ENCODE results near the gene KDSR.

The KDSR gene

DNA sequence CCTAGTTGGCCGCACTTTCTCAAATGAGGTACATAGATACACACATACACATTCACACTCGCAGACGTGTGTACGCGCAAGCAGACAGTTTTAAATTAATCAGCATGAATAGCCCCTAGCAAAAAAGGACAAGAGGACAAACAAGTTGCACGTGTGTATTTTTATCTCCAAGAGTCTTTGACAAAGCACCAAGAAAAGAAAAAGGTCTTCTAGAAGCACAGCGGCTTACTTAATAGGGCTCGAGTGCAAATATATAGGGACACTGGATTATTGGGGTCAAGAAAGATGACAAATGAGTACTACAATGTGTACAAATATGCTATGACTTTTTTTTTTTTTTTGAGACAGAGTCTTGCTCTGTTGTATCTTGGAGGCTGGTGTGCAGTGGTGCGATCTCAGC, 45.7 kb downstream of the KDSR start:
- no peak for DNase-seq (ENCODE audit: low read depth)

DNA sequence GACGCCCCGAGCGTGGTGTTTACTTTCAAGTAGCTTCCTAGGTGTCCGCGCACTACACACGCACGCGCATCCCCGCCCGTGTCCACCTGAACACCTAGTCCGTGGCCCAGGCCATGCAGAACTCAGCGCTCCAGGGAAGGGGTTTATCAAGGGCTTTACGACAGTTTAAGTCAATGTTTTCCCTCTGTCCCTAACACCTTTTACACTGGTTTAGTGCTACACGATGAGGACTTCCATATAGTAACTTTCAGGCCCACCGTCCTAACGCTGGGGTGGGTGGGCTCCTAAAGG, 46.1 kb downstream of the KDSR start:
- DNase-seq (ENCODE audit: low read depth), result no peak

DNA sequence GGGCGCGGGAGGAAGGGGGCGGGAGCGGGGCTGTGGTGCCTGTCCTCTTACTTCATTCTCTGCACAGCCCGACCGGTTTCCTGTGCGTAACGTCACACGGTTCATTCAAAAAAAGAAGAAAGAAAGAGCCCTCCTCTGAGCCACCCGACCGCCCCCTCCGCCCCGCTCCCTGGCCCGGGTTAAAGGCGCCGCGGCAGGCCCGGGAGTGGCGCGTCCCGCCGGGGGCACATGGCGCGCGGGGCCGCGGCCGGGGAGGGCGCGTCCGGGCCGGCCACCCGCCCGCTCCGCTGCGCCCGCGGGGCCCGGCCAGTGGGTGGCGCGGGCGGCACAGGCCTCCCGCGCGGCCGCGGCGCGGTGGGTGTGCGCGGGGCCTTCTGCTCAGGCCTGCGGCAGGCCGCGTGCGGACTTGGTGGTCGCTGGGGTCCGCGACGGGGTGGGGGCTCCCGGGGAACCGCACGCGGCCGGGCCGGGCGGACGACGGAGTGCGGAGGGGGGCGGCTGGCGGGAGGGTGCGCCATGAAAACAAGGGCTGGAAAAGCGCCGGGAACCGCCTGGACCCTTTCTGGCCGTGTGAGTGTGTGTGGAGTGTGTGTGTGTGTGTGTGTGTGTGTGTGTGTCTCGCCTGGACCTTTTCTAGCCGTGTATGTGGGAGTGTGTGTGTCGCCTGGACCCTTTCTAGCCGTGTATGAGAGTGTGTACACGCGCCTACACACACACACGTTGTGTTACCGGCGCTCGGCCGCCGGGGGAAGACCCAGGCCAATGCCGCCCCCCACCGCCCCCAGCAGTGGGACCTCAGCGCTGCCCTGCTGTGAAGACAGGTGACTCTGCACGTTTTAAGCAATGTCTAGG, 46.7 kb downstream of the KDSR start:
- no peak for DNase-seq (ENCODE audit: low read depth)

DNA sequence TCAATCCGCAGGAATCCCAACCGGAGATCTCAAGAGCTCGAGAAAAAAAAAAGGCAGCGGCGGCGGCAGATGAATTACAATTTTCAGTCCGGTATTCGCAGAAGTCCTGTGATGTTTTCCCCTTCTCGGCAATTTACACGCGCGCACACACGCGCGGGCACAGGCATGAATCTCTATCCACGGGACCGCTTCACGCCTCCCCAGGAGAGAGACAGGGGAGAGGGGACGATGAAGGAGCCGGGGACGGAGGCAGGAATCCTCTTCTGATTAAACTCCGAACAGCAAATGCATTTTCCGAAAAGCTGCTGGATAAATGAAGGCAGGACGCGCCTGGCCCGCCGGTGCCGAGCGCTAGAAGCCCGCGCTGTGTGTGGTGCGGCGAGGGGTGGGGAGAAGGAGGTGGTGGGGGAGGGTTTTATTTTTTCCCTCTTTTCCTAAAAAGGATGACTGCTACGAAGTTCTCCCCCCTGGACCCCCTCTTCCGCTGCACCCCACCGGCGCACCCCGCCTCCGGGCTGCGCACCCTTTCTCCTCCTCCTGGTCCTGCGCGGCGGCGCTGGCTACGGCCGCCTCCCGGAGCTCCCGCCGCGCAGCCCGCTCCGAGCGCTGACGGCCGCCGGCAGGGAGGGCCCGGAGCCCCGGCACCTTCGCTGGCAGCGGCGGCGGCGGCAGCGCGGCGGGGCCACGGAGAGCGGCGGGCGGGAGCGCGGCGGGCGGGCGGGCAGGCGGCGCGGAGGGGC, 47.5 kb downstream of the KDSR start, which contains the start of gene BCL2:
BCL2 (minus strand) TSS at position 387 of the 740 bp plus-strand sequence.
- DNase-seq (ENCODE audit: low read depth), result no peak

DNA sequence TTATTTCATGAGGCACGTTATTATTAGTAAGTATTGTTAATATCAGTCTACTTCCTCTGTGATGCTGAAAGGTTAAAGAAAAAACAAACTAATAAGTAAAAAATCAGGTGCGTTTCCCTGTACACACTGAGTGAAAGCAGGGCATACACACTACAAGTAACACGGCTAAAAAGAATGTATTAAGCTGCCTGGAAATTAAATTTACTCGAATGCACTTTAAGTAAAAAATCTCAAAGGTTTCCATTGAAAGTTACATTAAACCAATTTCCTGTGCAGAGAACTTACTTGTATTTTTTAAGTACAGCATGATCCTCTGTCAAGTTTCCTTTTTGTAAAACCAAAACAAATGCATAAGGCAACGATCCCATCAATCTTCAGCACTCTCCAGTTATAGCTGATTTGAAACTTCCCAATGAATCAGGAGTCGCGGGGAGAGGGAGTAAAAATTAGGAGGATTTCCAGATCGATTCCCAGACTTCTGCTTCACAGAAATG, 48.1 kb downstream of the KDSR start:
- no peak for DNase-seq (ENCODE audit: low read depth)

DNA sequence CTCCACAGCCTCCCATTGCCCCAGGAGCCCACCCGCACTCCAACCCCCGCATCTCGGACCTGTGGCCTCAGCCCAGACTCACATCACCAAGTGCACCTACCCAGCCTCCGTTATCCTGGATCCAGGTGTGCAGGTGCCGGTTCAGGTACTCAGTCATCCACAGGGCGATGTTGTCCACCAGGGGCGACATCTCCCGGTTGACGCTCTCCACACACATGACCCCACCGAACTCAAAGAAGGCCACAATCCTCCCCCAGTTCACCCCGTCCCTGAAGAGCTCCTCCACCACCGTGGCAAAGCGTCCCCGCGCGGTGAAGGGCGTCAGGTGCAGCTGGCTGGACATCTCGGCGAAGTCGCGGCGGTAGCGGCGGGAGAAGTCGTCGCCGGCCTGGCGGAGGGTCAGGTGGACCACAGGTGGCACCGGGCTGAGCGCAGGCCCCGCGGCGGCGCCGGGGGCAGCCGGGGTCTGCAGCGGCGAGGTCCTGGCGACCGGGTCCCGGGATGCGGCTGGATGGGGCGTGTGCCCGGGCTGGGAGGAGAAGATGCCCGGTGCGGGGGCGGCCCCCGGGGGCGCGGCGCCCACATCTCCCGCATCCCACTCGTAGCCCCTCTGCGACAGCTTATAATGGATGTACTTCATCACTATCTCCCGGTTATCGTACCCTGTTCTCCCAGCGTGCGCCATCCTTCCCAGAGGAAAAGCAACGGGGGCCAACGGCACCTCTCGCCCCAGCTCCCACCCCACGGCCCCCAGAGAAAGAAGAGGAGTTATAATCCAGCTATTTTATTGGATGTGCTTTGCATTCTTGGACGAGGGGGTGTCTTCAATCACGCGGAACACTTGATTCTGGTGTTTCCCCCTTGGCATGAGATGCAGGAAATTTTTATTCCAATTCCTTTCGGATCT, 48.8 kb downstream of the KDSR start:
- DNase-seq (ENCODE audit: low read depth), result no peak

DNA sequence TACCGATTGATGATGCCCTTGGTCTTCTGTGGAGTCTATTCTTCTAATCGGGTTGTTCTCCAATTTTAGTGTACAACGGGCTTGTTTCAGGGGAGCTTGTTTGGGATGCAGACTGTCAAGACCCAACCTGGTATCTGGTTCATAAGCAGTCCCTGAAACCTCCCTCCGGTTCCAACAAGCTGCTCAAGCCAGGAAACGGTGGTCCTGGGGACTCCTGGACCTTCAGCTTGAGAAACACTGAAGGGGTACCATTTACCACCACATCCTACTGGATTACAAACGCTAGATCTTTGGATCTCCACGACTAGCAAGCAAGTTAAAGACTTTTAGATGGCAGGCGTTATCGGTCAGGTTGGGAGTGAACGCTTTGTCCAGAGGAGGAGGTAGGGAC, 49.5 kb downstream of the KDSR start:
- no peak for DNase-seq (ENCODE audit: low read depth)

DNA sequence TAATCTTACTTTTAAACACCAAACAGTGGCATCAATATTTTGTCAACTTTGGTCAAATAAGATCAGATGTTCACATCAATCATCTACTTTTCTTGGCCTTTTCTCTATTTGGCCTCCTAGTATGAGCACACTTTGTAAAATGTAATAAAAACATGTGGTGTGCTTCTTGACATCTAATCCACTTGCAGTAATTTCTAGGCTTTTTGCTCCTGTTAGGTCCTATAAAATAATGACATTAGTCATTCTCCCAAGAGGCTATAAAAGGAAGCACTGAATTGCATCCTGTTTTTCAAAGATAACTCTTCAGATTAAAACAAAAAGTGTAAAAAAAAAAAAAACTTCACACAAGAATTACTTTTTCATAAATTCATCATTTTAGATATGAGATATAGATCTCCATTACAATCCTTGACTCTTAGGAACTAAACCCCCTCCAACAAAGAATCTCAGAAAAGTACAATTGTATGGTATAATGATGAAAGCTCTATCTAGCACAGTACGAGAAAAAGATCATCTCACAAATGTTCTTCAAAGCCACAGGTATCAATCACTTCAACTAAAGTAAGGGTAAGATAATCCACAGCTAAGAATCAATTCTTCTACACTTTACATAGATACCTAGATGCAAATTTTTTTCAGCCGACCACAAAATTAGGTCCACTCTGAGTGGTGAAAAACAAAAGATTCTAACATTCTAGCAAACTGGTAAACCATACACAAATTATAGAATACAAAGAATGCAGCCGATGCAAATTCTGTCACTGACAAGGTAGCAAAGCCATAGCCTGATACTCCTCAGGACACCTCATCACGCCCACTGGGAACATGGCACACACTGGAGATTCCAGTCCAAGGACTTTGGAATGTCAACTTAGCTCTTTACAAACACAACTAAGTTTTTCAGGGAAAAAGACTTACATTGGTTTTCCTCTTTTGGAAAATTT, 50.1 kb downstream of the KDSR start:
- no peak for DNase-seq (ENCODE audit: low read depth)

DNA sequence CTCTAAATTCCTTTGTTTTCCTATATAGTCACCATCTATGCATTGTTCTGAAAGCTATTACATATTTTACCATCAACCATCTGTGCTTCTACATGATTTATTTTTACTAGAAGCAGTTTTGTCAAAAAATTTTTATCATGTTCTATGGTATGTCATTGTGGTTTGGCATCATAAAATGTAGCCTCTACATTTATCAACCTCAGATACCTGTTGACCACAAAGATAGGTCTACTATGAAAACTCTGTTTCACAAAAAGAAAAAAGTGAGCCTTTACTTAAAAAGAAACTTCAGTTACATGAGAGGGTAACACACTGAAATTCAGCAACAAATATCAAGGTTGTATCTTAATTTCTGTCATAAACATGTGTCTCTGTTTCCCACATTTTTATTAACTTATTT, 51.1 kb downstream of the KDSR start:
- no peak for DNase-seq (ENCODE audit: low read depth)

DNA sequence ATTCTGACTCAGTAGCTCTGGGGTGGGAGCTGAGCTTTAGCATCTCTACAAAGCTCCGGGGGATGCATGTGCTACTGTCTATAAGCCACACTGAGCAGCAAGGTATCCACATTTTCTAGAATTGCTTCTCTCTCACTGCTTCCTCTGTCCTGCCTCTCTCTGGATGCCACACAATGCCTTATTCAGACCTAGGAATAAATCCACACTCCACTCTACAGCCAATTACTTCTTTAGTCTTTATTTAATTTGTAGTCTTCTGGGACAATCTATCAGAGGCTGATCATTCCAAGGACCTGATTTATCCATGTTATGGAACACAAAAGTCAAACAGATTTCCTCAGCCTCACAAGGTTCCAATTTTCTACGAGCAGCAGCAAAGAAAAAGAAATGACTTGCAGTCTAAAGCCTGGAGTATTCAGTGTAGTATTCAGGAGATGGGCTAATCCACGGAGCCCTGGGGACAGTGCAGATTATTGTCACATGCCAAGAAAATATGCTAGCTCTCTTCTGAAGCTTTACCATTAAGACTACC, 51.8 kb downstream of the KDSR start:
- no peak for DNase-seq (ENCODE audit: low read depth)

DNA sequence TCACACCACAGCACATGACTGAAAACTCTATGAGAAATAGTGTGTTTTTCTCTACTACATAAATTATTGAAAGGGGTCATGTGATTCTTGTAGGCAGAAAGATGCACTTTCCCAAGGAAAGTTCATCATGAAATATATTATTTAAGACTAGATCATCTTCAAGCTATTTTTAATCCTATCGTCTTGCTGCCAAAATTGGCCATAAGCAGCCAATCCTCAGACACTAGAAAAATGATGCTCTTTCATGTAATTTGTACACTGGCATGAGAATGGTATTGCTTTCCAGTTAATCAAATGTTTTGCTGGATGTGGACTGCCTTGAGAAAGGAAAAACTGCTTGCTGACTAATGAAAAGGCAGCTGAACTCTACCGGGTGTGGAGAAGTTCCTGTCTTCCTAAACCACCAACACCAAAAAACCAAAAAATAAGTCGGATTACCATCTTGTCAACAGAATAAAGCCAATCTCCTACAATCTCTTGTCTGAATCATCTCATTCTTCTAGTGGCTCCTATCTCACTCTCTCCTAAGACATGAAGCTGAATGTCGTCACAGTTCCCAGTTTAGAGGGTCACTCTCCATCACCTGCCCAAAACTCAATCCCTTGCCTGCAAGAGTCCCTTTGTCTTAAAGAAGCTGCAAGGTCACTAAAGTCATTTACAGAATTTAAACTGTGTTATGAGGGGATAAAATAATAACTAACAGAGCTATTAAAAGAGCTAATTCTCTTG, 52.8 kb downstream of the KDSR start:
- DNase-seq (ENCODE audit: low read depth), result no peak

DNA sequence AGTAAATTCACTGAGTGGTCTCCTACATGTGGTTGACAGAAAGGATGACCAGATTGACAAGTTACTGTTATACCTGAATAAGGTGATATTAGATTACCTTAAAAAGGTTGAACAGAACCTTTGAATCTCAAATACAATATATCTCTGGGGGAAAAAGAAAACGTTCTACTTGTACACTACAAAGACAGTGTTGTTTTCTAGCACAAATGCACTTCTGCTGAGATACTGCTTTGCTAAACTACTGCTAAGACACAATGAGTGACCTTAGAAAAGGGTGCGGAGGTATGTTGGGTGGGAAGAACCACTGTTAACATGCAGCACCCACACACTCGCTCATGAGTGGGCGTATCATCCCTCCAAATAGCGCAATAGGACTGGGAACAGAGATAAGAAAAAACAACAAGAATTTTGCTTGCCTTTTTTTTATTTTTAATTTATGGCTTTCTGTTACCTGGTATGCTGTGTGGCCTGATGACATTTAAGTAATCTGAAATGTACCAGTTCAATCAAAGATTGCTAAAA, 53.5 kb downstream of the KDSR start:
- DNase-seq (ENCODE audit: low read depth), result no peak

DNA sequence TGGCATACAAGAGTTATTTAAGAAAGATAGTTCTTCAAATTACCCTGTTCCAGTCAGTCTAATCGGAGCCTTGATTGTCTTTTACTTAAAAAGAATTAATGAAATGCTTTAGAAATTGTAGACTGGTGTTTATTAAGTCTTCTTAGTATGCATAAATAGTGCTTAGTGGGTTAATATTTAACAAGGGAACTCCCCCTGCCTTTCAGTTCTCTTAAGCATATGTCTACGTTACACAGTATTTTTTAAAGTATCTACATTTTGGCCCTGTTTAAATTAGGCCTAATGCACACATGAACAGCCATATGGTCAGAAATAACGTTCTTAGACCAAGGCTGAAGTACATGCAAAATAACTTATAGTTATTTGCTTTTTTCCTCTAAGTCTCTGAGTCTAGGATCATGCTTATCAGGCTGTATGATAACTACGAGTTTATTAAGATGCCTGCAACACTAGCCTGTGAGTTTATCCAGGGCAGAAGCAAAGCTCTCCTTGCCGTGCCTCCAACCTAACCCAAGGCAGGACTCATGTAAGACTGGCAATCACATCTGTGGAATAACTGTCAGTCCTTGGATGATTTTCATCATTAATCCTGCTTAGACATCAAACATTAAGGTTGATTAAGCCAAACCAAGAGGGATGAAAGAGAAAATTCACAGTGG, 54.1 kb downstream of the KDSR start:
- no peak for DNase-seq (ENCODE audit: low read depth)

DNA sequence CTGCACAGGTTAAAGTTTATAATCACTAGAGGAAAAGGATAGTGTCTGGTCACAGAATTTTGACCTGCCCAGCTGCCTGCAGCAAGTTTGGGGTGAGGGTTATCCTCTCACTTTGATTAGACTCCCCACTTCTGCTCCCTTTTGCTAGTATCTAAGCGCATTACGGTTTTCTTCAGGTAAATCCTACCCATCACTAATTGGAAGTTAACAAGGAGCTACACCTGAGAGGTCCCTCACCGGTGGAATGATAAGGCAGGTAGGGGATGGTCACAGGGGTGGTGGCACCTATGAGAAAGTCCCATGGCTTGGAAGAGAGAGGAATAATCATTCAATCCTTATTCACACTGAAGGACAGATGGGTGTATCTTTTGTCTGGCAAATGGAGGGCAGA, 55.0 kb downstream of the KDSR start:
- no peak for DNase-seq (ENCODE audit: low read depth)

DNA sequence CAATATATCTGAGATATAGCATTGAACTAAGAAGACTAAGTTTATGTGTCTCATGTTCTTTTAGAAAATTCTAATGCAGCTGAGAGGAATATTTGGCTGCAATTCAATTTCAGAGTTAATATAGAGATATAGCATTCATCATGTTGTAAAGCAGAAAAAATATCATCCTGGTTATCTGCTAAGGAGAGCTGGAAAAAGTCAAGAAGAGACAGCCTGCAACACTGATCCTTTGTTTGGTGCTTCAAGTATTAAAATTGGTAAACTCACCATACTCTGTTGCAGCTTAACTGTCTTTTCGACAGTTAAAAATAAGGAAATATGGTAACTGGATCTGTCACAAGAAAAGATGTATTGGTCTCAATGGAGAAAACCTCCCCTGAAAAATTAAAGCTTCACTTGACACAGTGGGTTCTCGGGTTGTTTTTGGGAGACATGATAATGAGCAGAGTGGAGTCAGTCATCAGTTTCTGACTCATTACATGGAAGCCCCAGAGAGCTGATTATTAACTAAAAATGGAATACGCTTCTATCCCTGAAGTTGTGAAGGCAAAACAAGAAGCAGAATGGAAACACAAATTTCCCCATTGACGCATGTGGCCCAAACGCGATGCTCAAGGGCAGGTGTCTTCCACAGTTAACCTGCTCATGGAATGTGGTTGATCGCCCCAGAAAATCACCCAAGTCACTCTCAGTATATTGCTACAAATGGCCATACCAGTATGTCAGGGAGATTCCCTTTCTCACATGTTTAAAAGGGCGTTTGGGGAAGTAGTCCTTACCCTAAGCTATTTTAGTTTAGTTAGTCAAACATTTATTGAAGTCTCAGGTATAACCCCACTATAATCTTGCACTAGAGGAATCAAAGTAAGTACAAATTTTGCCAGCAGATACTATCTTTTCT, 55.6 kb downstream of the KDSR start:
- no peak for DNase-seq (ENCODE audit: low read depth)

DNA sequence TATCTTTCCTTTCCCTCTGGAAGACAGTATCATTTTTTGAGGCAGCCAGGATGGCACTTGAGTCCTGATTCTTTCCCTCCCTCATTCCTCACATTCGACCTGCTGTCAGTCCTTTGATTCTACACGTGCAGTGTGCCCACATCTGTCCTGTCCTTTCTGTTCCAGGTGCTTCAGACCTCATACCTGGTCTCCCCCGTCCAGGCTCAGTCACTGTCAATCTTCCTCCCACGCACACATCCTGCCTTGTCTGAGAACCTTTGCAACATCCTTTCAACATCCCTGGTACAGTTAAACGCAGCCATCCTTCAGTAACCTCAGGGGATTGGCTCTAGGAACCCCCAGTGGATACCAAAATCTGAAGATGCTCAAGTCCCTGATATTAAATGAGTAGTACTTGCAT, 57.6 kb downstream of the KDSR start:
- DNase-seq (ENCODE audit: low read depth), result no peak

DNA sequence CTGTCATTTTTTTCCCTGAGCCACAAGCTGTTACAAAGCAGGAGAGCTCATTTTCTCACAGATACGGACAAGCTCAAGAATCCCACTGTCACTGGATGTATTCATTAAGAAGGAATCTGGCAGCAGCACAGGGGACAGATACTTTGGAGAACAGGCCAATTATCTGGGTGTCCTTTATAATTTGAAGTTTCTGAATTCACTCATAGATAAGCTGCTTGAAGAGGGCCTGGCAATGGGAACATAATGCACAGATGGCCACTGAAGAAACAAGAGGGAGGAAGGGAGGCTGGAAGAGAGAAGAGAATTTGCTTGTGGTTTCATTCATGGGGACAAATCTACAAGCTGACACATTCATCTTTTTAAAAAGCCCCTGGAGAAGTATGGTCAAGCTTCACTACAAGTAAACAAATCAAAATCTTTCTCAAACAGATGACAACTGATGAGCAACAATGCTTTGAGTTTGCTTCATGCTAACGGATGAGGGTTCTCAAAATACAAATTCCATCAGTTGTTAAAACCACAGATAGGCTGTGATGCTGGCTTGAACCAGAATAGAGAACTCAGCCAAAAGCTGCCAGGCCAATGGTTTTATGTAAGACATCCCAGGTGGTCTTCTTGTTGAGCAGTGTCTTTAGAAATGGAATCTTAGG, 59.3 kb downstream of the KDSR start:
- no peak for DNase-seq (ENCODE audit: low read depth)

Measured in HS-27A (cell line).